ENCODE measurements around the gene WDR75.

WDR75 gene

GRCh38 chr2:189500456-189501160 lies 59.3 kb downstream of the WDR75 start:
- DNase-seq (ENCODE audit: low spot score), result no peak

GRCh38 chr2:189501487-189501886 lies 60.2 kb downstream of the WDR75 start:
- DNase-seq (ENCODE audit: low spot score), result no peak

- DNase-seq (ENCODE audit: low spot score), result no peak
These were observed 61.4 kb downstream of the WDR75 start for GRCh38 chr2:189502714-189503113.

- no peak for DNase-seq (ENCODE audit: low spot score)
These were observed 63.0 kb downstream of the WDR75 start for GRCh38 chr2:189504238-189504637.

GRCh38 chr2:189505492-189505891 lies 64.2 kb downstream of the WDR75 start:
- no peak for DNase-seq (ENCODE audit: low spot score)

- peak; percentile 26 for DNase-seq (ENCODE audit: low spot score)
These were observed 65.3 kb downstream of the WDR75 start for GRCh38 chr2:189506514-189506976.

GRCh38 chr2:189511210-189511959 lies 70.1 kb downstream of the WDR75 start:
- no peak for DNase-seq (ENCODE audit: low spot score)

GRCh38 chr2:189511960-189512319 lies 70.7 kb downstream of the WDR75 start:
- DNase-seq (ENCODE audit: low spot score), result no peak

GRCh38 chr2:189512879-189513278 lies 71.6 kb downstream of the WDR75 start:
- DNase-seq (ENCODE audit: low spot score), result no peak

- no peak for DNase-seq (ENCODE audit: low spot score)
These were observed 72.8 kb downstream of the WDR75 start for GRCh38 chr2:189514104-189514503.

- no peak for DNase-seq (ENCODE audit: low spot score)
These were observed 74.0 kb downstream of the WDR75 start for GRCh38 chr2:189515264-189515663.

- DNase-seq (ENCODE audit: low spot score), result peak; percentile 34
These were observed 75.3 kb downstream of the WDR75 start for GRCh38 chr2:189516546-189516945.

- no peak for DNase-seq (ENCODE audit: low spot score)
These were observed 76.7 kb downstream of the WDR75 start for GRCh38 chr2:189517847-189518535.

- DNase-seq (ENCODE audit: low spot score), result no peak
These were observed 78.5 kb downstream of the WDR75 start for GRCh38 chr2:189519631-189520387.

GRCh38 chr2:189521699-189522434 lies 80.6 kb downstream of the WDR75 start:
- no peak for DNase-seq (ENCODE audit: low spot score)

- DNase-seq (ENCODE audit: low spot score), result no peak
These were observed 81.3 kb downstream of the WDR75 start for GRCh38 chr2:189522435-189523151.

GRCh38 chr2:189524746-189525145 lies 83.5 kb downstream of the WDR75 start:
- DNase-seq (ENCODE audit: low spot score), result no peak

Data from hematopoietic multipotent progenitor cell treated with erythropoietin and hydrocortisone succinate and interleukin-3 and kit ligand, for 17 days (in vitro differentiated cells).